GM12892 (cell line): ENCODE data around the gene NUAK2.

ENCODE experiments used
- POLR2A ChIP-seq: IDR thresholded peaks from 2 replicates; pipeline ENCODE4 v1.6.1; 2011; ENCODE audit warnings: low read depth, low read length, control low read depth
- POLR2AphosphoS5 ChIP-seq: IDR thresholded peaks from 2 replicates; pipeline ENCODE4 v1.6.1; 2011; ENCODE audit warnings: low read depth, low read length, control low read depth
- TAF1 ChIP-seq: IDR thresholded peaks from 2 replicates; pipeline ENCODE4 v1.6.1; 2011; ENCODE audit warnings: low read depth, mild to moderate bottlenecking, control low read depth, low read length, borderline replicate concordance

DNA sequence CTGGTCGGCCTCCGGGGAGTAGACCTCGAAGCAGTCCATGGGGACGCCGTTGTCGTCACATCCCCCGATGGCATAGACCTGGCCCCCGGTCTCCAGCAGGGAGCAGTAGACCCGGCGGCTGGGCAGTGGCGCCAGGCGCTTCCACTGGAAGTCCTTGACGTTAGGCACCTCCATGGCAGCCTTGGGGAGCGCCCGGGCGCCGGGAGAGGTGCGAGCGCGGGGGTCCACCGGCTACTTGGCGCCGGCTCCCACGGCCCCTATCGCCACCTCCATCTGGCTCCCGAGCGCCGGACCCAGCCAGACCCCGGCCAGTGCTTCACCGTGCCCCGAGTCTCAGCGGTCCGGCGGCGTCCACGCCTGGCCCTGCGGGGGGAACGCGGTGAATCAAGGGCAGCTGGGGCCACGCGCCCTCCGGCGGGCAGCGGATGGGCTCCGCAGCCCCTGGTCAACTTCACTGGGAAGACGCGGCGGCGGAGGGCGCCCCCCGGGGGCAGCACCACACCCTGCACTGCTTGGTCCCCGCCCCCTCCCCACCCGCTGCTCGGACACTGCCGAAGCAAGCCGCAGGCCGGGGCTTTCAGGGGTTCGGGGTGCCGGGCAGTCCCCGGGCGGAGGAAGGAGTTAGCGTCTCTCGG, 22.0 kb upstream of the NUAK2 start:
- TF ChIP-seq POLR2A (no peak), POLR2AphosphoS5 (no peak), TAF1 (no peak)
